H1 (cell line): ENCODE data around the gene PRKCA. TPM values are rescaled to one million over a fixed set of nuclear protein-coding genes. Genes with fewer than 3 reads are reported as not detected.

ENCODE experiments used
- CTCF ChIA-PET: fragments of 300-600 bp; sonication (Branson Sonifier 250); formaldehyde crosslinking; loops from one replicate; lab custom pipeline; 2021; ENCODE audit not compliant: partially characterized antibody; lab: Charles Lee
- POLR2A ChIA-PET: fragments of 300-600 bp; sonication (Branson Sonifier 250); formaldehyde crosslinking; loops from one replicate; lab custom pipeline; 2021; ENCODE audit warnings: inconsistent platforms; ENCODE audit not compliant: partially characterized antibody; lab: Charles Lee
- DNase-seq, 2 experiments: peaks; one replicate each; pipeline versions ENCODE4 v3.0.0 to v3.0.0-alpha.2; 2010 to 2022; ENCODE audit warnings: low spot score in 2 of 2, low read depth in 1 of 2, mixed read lengths in 1 of 2
- FAIRE-seq: peaks from 2 replicates; lab custom pipeline; 2011; peaks lifted over from hg19 to GRCh38; lab: Jason Lieb, UNC
- H2AFZ ChIP-seq: 2 replicates; pipeline ENCODE4 v1.8.1; 2012; ENCODE audit warnings: low read length, inconsistent platforms
- H2AK5ac ChIP-seq: 2 replicates; pipeline ENCODE4 v1.6.1; 2013; ENCODE audit warnings: low read depth, low read length
- H2BK120ac ChIP-seq: replicated peaks from 2 replicates; pipeline ENCODE3; 2013; ENCODE audit warnings: low read depth, low read length, inconsistent platforms
- H2BK12ac ChIP-seq: 2 replicates; pipeline ENCODE4 v1.6.1; 2013; ENCODE audit warnings: low read depth, low read length
- H2BK15ac ChIP-seq: 2 replicates; pipeline ENCODE4 v1.6.1; 2013; ENCODE audit warnings: low read length
- H2BK20ac ChIP-seq: 2 replicates; pipeline ENCODE4 v1.6.1; 2013; ENCODE audit warnings: low read length
- H2BK5ac ChIP-seq: 2 replicates; pipeline ENCODE4 v1.6.1; 2013; ENCODE audit warnings: low read depth, low read length
- H3K14ac ChIP-seq: 2 replicates; pipeline ENCODE4 v1.6.1; 2013; ENCODE audit warnings: inconsistent platforms; ENCODE audit not compliant: insufficient read length
- H3K18ac ChIP-seq: 2 replicates; pipeline ENCODE4 v1.6.1; 2013; ENCODE audit warnings: low read length; ENCODE audit errors: extremely low read depth
- H3K23ac ChIP-seq: 2 replicates; pipeline ENCODE4 v1.6.1; 2013; ENCODE audit warnings: inconsistent platforms; ENCODE audit not compliant: insufficient read length
- H3K23me2 ChIP-seq: 2 replicates; pipeline ENCODE4 v1.6.1; 2013; ENCODE audit warnings: low read depth, low read length
- H3K27ac ChIP-seq: 2 replicates; pipeline ENCODE4 v1.6.1; 2011; ENCODE audit warnings: low read depth, low read length, inconsistent platforms
- H3K27me3 ChIP-seq, 4 experiments: replicated peaks in 1 of 4; 1 replicate in 1 of 4; 2 replicates in 3 of 4; pipeline versions ENCODE4 v1.6.1 to v1.8.1; 2011 to 2013; ENCODE audit warnings: low read length in 3 of 4, mild to moderate bottlenecking in 3 of 4, inconsistent platforms in 2 of 4, mixed read lengths in 2 of 4, moderate library complexity in 1 of 4; ENCODE audit not compliant: control insufficient read depth in 3 of 4, insufficient read depth in 3 of 4; ENCODE audit errors: extremely low read depth in 1 of 4
- H3K36me3 ChIP-seq, 4 experiments: 2 replicates each; pipeline versions ENCODE4 v1.6.1 to v1.8.1; 2011 to 2013; ENCODE audit warnings: mild to moderate bottlenecking in 4 of 4, low read length in 3 of 4, moderate library complexity in 2 of 4, control low read depth in 1 of 4, inconsistent platforms in 1 of 4; ENCODE audit not compliant: insufficient read depth in 4 of 4, control insufficient read depth in 2 of 4
- H3K4ac ChIP-seq: replicated peaks from 2 replicates; pipeline ENCODE3; 2013; ENCODE audit warnings: low read length, low read depth, mixed read lengths, inconsistent platforms; ENCODE audit not compliant: insufficient read length
- H3K4me1 ChIP-seq, 4 experiments: replicated peaks in 1 of 4; 1 replicate in 1 of 4; 2 replicates in 3 of 4; pipeline versions ENCODE4 v1.6.1 to v1.8.1; 2011 to 2013; ENCODE audit warnings: low read length in 3 of 4, inconsistent platforms in 2 of 4, mixed read lengths in 1 of 4; ENCODE audit not compliant: insufficient read depth in 4 of 4, control insufficient read depth in 3 of 4
- H3K4me2 ChIP-seq, 2 experiments: 2 replicates each; pipeline versions ENCODE4 v1.6.1 to v1.8.1; 2011 to 2013; ENCODE audit warnings: low read depth in 2 of 2, low read length in 2 of 2, control low read depth in 1 of 2, inconsistent platforms in 1 of 2, mild to moderate bottlenecking in 1 of 2; ENCODE audit not compliant: insufficient read depth in 1 of 2
- H3K4me3 ChIP-seq, 4 experiments: fragments of 200-600, 300-600 bp in 1 of 4; sonication (generic), shearing (Covaris generic), sonication (Bioruptor Twin) in 1 of 4; 2 replicates each; pipeline versions ENCODE4 v1.5.1 to v1.8.1; 2011 to 2016; ENCODE audit warnings: low read length in 4 of 4, low read depth in 3 of 4, control low read depth in 2 of 4, inconsistent platforms in 2 of 4, mild to moderate bottlenecking in 2 of 4, mixed read lengths in 1 of 4, moderate library complexity in 1 of 4; ENCODE audit not compliant: insufficient read depth in 2 of 4; ENCODE audit errors: extremely low read depth in 1 of 4
- H3K56ac ChIP-seq: replicated peaks from 2 replicates; pipeline ENCODE3; 2013; ENCODE audit warnings: low read depth, mild to moderate bottlenecking, mixed read lengths, low read length, inconsistent platforms; ENCODE audit not compliant: insufficient read length
- H3K79me1 ChIP-seq: 2 replicates; pipeline ENCODE4 v1.6.1; 2013; ENCODE audit warnings: low read depth, low read length, control low read depth
- H3K79me2 ChIP-seq, 2 experiments: 2 replicates each; pipeline versions ENCODE4 v1.6.1 to v1.8.1; 2012 to 2013; ENCODE audit warnings: low read length in 2 of 2, mild to moderate bottlenecking in 2 of 2, inconsistent platforms in 1 of 2; ENCODE audit not compliant: insufficient read depth in 2 of 2, control insufficient read depth in 1 of 2
- H3K9ac ChIP-seq, 4 experiments: replicated peaks in 1 of 4; 1 replicate in 1 of 4; 2 replicates in 3 of 4; pipeline versions ENCODE4 v1.6.1 to v1.8.1; 2011 to 2013; ENCODE audit warnings: low read depth in 3 of 4, low read length in 3 of 4, control low read depth in 2 of 4, mild to moderate bottlenecking in 2 of 4, moderate library complexity in 2 of 4, inconsistent platforms in 1 of 4; ENCODE audit errors: extremely low read depth in 1 of 4
- H3K9me3 ChIP-seq, 2 experiments: 2 replicates each; pipeline versions ENCODE4 v1.6.1 to v1.8.1; 2012 to 2013; ENCODE audit warnings: mild to moderate bottlenecking in 2 of 2, moderate library complexity in 2 of 2, control low read depth in 1 of 2, inconsistent platforms in 1 of 2, low read depth in 1 of 2, low read length in 1 of 2, mixed read lengths in 1 of 2; ENCODE audit not compliant: insufficient read depth in 2 of 2
- H4K20me1 ChIP-seq, 2 experiments: replicated peaks in 1 of 2; 2 replicates each; pipeline versions ENCODE3 to v1.8.1; 2011 to 2013; ENCODE audit warnings: inconsistent platforms in 2 of 2, low read length in 2 of 2, mild to moderate bottlenecking in 1 of 2; ENCODE audit not compliant: insufficient read depth in 2 of 2, control insufficient read depth in 1 of 2
- H4K5ac ChIP-seq: 2 replicates; pipeline ENCODE4 v1.6.1; 2013; ENCODE audit warnings: low read length, low read depth, mixed read lengths, inconsistent platforms; ENCODE audit not compliant: insufficient read length
- H4K8ac ChIP-seq: 2 replicates; pipeline ENCODE4 v1.8.0; 2013; ENCODE audit warnings: mild to moderate bottlenecking, moderate library complexity, low read length, inconsistent platforms; ENCODE audit not compliant: insufficient read depth; ENCODE audit errors: extremely low read depth
- H4K91ac ChIP-seq: replicated peaks from 2 replicates; pipeline ENCODE3; 2013; ENCODE audit warnings: low read length, mixed read lengths, inconsistent platforms; ENCODE audit not compliant: insufficient read length
- CHD1 ChIP-seq: IDR thresholded peaks from 2 replicates; pipeline ENCODE4 v1.6.1; 2012; ENCODE audit warnings: low read depth, low read length, improper control_type of control experiment
- GTF2F1 ChIP-seq: IDR thresholded peaks from 2 replicates; pipeline ENCODE4 v1.6.1; 2012; ENCODE audit warnings: low read depth, low read length, improper control_type of control experiment, borderline replicate concordance
- JUN ChIP-seq: IDR thresholded peaks from 2 replicates; pipeline ENCODE4 v1.6.1; 2011; ENCODE audit warnings: low read depth, mild to moderate bottlenecking, improper control_type of control experiment, low read length
- KDM4A ChIP-seq: IDR thresholded peaks from one replicate; pipeline ENCODE4 v1.7.1; 2012; ENCODE audit warnings: low read depth, mild to moderate bottlenecking, moderate library complexity, low read length, inconsistent platforms; ENCODE audit not compliant: severe bottlenecking
- SIRT6 ChIP-seq: IDR thresholded peaks from one replicate; pipeline ENCODE4 v1.7.1; 2012; ENCODE audit warnings: low read length, inconsistent platforms
- TEAD4 ChIP-seq: IDR thresholded peaks from 2 replicates; pipeline ENCODE4 v1.6.1; 2012; ENCODE audit warnings: low read depth, low read length, inconsistent platforms, mixed read lengths
- WGBS, 2 experiments: shearing (Covaris generic) in 1 of 2; methylation state at CpG; one replicate each; pipeline versions ENCODE4 v1.1.6 to v1.1.7; 2013 to 2015; ENCODE audit warnings: low lambda C conversion rate in 2 of 2, mixed read lengths in 2 of 2, inconsistent platforms in 1 of 2, low coverage in 1 of 2, missing lambda C conversion rate in 1 of 2; ENCODE audit not compliant: insufficient replicate concordance in 2 of 2, insufficient coverage in 1 of 2, insufficient read length in 1 of 2; ENCODE audit errors: extremely low coverage in 1 of 2, missing lambda C conversion rate in 1 of 2; 5-methylcytosine and 5-hydroxymethylcytosine counted together
- polyA plus RNA-seq, 7 experiments: library from polyadenylated mRNA; depleted of rRNA in 3 of 7; stranded (reverse) in 5 of 7; unstranded in 2 of 7; fragments of >200 nt in 5 of 7; fragments of 200-250 nt in 2 of 7; gene quantifications; 1 replicate in 5 of 7; 2 replicates in 1 of 7; 4 replicates in 1 of 7; pipeline versions ENCODE4 v1.2.1 to v1.2.3, GENCODE V29; 2011 to 2013; ENCODE audit warnings: missing spikeins in 2 of 7, mixed read lengths in 2 of 7
- total RNA-seq: library from RNA; stranded (reverse); fragmentation: NEBNext Ultra II Directional; extraction: Animal tissue kit (Norgen Biotek cat#: 25700); gene quantifications from 2 replicates; pipeline ENCODE4 v1.2.1, GENCODE V29; 2021
- TF ChIP-seq, protein P1 (sequence below): IDR thresholded peaks from 2 replicates; pipeline ENCODE4 v1.6.1; 2011; ENCODE audit warnings: low read depth, mild to moderate bottlenecking, low read length; ENCODE audit not compliant: insufficient read depth

PRKCA gene
- total and polyA plus RNA-seq, 2 of the 8 experiments (the other 6 are each of a cell fraction or from before 2014, with no cell fraction given) = 5.8 to 17.8 TPM

DNA sequence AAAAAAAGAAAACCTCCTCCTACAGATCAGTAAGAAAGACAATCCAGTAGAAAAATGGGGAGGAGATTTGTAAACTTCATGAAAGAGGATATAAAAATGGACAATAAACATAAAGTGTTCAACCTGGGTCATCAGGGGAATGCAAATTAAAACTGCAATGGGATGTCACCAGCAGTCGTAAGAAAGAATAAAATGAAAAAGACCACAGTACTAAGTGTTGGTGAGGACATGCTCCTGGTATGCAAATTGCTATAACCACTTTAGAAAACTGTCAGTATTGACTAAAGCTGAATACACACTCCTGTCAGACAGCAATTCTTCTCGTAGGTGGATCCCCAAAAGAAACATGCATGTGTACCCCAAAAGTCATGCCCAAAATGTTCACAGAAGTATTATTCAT lies 267.2 kb downstream of the PRKCA start:
- H3K14ac ChIP-seq = no peak overlapping the region
- H2AFZ ChIP-seq = no peak overlapping the region
- no peak overlapping the region for H2AK5ac ChIP-seq
- DNase-seq (no peak), FAIRE-seq (no peak)
- H3K27ac ChIP-seq = no peak overlapping the region
- no peak overlapping the region for H3K4me2 ChIP-seq
- no peak overlapping the region for H3K4me3 ChIP-seq
- ChIA-PET POLR2A (no interaction called here), CTCF (interaction anchor here (2.0 kb wide), 1 partner anchor 13 kb away, joined by 9 read pairs; no protein-coding TSS in a partner anchor)
- no peaks in the 10 kb centered on the region for H3K27me3 ChIP-seq
- peaks cover 5 to 12% (median 9%) of the 10 kb centered on the region in 4 experiments; a peak in 5 of 7 replicates for H3K4me1 ChIP-seq
- no peaks in the 10 kb centered on the region for H4K20me1 ChIP-seq
- 0 out of 4 replicates have a peak, but pooled peaks cover 0 to 3% of the 10 kb centered on the region in 2 experiments for H3K9me3 ChIP-seq
- H2BK12ac ChIP-seq = no peak overlapping the region
- no peaks in the 10 kb centered on the region for H3K23me2 ChIP-seq
- no peak overlapping the region for H2BK20ac ChIP-seq
- H3K36me3 ChIP-seq = no peaks in the 10 kb centered on the region
- no peaks in the 10 kb centered on the region for H3K79me1 ChIP-seq
- H4K91ac ChIP-seq = no peak overlapping the region
- no peak overlapping the region for H3K23ac ChIP-seq
- H2BK120ac ChIP-seq = no peak overlapping the region
- H2BK15ac ChIP-seq = no peak overlapping the region
- H3K56ac ChIP-seq = no peak overlapping the region
- 85% methylated on average over 2 of the region's 2 CpGs; no CpG with 5 or more reads in 1 of the 2 experiments for WGBS, 2 experiments
- no peaks in the 10 kb centered on the region for H3K79me2 ChIP-seq
- H2BK5ac ChIP-seq = no peak overlapping the region
- no peak overlapping the region for H3K18ac ChIP-seq
- no peak overlapping the region for H3K4ac ChIP-seq
- H4K5ac ChIP-seq = no peak overlapping the region
- no peak overlapping the region for H4K8ac ChIP-seq
- H3K9ac ChIP-seq = no peak overlapping the region
- TF ChIP-seq TEAD4 (no peak), GTF2F1 (no peak), KDM4A (no peak), SIRT6 (no peak), CHD1 (no peak), JUN (no peak)
- TF ChIP-seq, protein P1, sequence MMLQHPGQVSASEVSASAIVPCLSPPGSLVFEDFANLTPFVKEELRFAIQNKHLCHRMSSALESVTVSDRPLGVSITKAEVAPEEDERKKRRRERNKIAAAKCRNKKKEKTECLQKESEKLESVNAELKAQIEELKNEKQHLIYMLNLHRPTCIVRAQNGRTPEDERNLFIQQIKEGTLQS = no peak
